A673 (cell line): ENCODE results near the gene ALB. TPM values are rescaled to one million over a fixed set of nuclear protein-coding genes. Genes with fewer than 3 reads are reported as not detected.
A peak's percentile ranks its signal among the peaks of the same experiment; 100 is the strongest.
"Not testable (repeated sequence)": the region's sequence is repeated elsewhere in the genome, so short reads cannot be mapped to it uniquely, and the experiment has no call there.

Experiments
- Bru-seq: library from RNA; stranded (reverse); fragments of 400-500 nt; gene quantifications from one replicate; lab custom pipeline; 2021; lab: Mats Ljungman, UMichigan
- BruChase-seq, 2 experiments: library from RNA; stranded (reverse); fragments of 400-500 nt; gene quantifications; one replicate each; lab custom pipeline; 2021; lab: Mats Ljungman, UMichigan
- BruUV-seq: library from RNA; stranded (reverse); fragments of 400-500 nt; replicated peaks from 2 replicates; lab custom pipeline; 2021; lab: Mats Ljungman, UMichigan
- CTCF ChIA-PET: fragments of 300-600 bp; sonication (Branson Sonifier 250); formaldehyde crosslinking; loops from one replicate; lab custom pipeline; 2022; ENCODE audit warnings: antibody characterized with exemption; lab: Charles Lee
- POLR2A ChIA-PET: fragments of 300-600 bp; sonication (Branson Sonifier 250); formaldehyde crosslinking; loops from one replicate; lab custom pipeline; 2022; ENCODE audit warnings: antibody characterized with exemption; ENCODE audit not compliant: low non-redundant PET; lab: Charles Lee
- DNase-seq: peaks from one replicate; pipeline ENCODE4 v3.0.0-alpha.2; 2015; ENCODE audit warnings: low spot score
- H3K27ac ChIP-seq: fragments of 200-600 bp; sonication (generic); 2 replicates; pipeline ENCODE4 v1.5.1; 2016; ENCODE audit warnings: mixed run types, low read depth, mild to moderate bottlenecking, mixed read lengths, antibody characterized with exemption, low read length; ENCODE audit not compliant: poor library complexity, severe bottlenecking
- H3K27me3 ChIP-seq: fragments of 200-600 bp; sonication (generic); replicated peaks from 2 replicates; pipeline ENCODE4 v1.6.1; 2017; ENCODE audit warnings: mixed run types, low read depth, mild to moderate bottlenecking, mixed read lengths, antibody characterized with exemption, low read length; ENCODE audit not compliant: insufficient read depth, poor library complexity
- H3K36me3 ChIP-seq: fragments of 200-600 bp; sonication (generic); 2 replicates; pipeline ENCODE4 v1.6.1; 2016; ENCODE audit warnings: mixed run types, mild to moderate bottlenecking, mixed read lengths, antibody characterized with exemption, low read length; ENCODE audit not compliant: insufficient read depth, poor library complexity, severe bottlenecking
- H3K4me1 ChIP-seq: fragments of 200-600 bp; sonication (generic); 2 replicates; pipeline ENCODE4 v1.6.1; 2017; ENCODE audit warnings: mixed run types, mild to moderate bottlenecking, mixed read lengths, antibody characterized with exemption, low read length; ENCODE audit not compliant: insufficient read depth, poor library complexity, severe bottlenecking
- H3K4me3 ChIP-seq: fragments of 200-600 bp; sonication (generic); 2 replicates; pipeline ENCODE4 v1.5.1; 2016; ENCODE audit warnings: low read depth, mixed run types, mild to moderate bottlenecking, mixed read lengths, low read length; ENCODE audit not compliant: poor library complexity, severe bottlenecking
- H3K9me3 ChIP-seq: fragments of 200-600 bp; sonication (generic); 2 replicates; pipeline ENCODE4 v1.6.1; 2016; ENCODE audit warnings: mixed run types, low read depth, mild to moderate bottlenecking, mixed read lengths, antibody characterized with exemption, low read length; ENCODE audit not compliant: poor library complexity, severe bottlenecking
- EZH2 ChIP-seq: fragments of 200-600 bp; sonication (generic); IDR thresholded peaks from 2 replicates; pipeline ENCODE4 v1.6.1; 2017; ENCODE audit warnings: borderline replicate concordance, low read depth, mild to moderate bottlenecking, mixed read lengths, antibody characterized with exemption, low read length; ENCODE audit not compliant: poor library complexity, severe bottlenecking
- intact Hi-C: fragments of 100-400 bp; cut with micrococcal nuclease; formaldehyde crosslinking; loops from one replicate; pipeline ENCODE4 v1.10.0; 2022; ENCODE audit not compliant: unreplicated experiment
- long read RNA-seq: library from polyadenylated mRNA; stranded (forward); transcript quantifications from one replicate; pipeline ENCODE4 v2.0.0, GENCODE V29; 2022
- total RNA-seq: library from RNA; stranded (reverse); gene quantifications from 2 replicates; pipeline ENCODE4 v1.2.3, GENCODE V29; 2021
- TF ChIP-seq, protein P1 (sequence below): fragments of 300-800, 200-600 bp; sonication (generic); conservative IDR thresholded peaks from 2 replicates; pipeline ENCODE4 v1.5.1; 2017; ENCODE audit warnings: low read depth, mild to moderate bottlenecking, antibody characterized with exemption, low read length, moderate library complexity, mixed read lengths

The ALB gene
- not detected in 2 replicates for total RNA-seq
- Bru-seq, nascent RNA, result percentile 5 among the genes with signal in this experiment
- percentile 9 among the genes with signal in this experiment for BruChase-seq, experiment 1, labeled RNA remaining after a 2-hour chase
- not detected for BruChase-seq, experiment 2, labeled RNA remaining after a 6-hour chase
- long read RNA-seq, result 0 reads

GRCh38 chr4:73404042-73404441, at the start of gene ALB:
TSS of gene ALB (plus strand) at chr4:73404287. CDS start at chr4:73404328, 41 bp downstream.
- TF ChIP-seq, protein P1, sequence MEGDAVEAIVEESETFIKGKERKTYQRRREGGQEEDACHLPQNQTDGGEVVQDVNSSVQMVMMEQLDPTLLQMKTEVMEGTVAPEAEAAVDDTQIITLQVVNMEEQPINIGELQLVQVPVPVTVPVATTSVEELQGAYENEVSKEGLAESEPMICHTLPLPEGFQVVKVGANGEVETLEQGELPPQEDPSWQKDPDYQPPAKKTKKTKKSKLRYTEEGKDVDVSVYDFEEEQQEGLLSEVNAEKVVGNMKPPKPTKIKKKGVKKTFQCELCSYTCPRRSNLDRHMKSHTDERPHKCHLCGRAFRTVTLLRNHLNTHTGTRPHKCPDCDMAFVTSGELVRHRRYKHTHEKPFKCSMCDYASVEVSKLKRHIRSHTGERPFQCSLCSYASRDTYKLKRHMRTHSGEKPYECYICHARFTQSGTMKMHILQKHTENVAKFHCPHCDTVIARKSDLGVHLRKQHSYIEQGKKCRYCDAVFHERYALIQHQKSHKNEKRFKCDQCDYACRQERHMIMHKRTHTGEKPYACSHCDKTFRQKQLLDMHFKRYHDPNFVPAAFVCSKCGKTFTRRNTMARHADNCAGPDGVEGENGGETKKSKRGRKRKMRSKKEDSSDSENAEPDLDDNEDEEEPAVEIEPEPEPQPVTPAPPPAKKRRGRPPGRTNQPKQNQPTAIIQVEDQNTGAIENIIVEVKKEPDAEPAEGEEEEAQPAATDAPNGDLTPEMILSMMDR, result no peak
- no peak for TF ChIP-seq EZH2
- H3K36me3 ChIP-seq, result no peaks in the 10 kb centered on the region
- POLR2A ChIA-PET, result no interaction called here
- CTCF ChIA-PET, result no interaction called here
- no TSS peak for BruUV-seq
- H3K4me3 ChIP-seq, result no peak within 1 kb of the TSS
- H3K4me1 ChIP-seq, result no peaks in the 10 kb centered on the region
- no peak within 1 kb of the TSS for H3K27ac ChIP-seq
- no peak for DNase-seq
- no peaks in the 10 kb centered on the region for H3K27me3 ChIP-seq
- intact Hi-C loops, result no loop called here
- H3K9me3 ChIP-seq, result no peaks in the 10 kb centered on the region

DNA sequence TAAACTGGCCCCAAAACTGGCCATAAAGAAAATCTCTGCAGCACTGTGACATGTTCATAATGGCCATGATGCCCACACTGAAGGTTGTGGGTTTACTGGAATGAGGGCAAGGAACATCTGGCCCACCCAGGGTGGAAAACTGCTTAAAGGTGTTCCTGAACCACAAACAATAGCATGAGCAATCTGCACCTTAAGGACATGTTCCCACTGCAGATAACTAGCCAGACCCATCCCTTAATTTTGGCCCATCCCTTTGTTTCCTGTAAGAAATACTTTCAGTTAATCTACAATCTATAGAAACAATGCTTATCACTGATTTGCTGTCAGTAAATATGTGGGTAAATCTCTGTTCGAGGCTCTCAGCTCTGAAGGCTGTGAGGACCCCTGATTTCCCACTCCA, 46.9 kb upstream of the ALB start:
- CTCF ChIA-PET, H3K4me3 ChIP-seq, BruUV-seq, H3K27me3 ChIP-seq, DNase-seq, H3K27ac ChIP-seq, H3K9me3 ChIP-seq, intact Hi-C loops, H3K4me1 ChIP-seq, POLR2A ChIA-PET, H3K36me3 ChIP-seq: not testable (repeated sequence)

DNA sequence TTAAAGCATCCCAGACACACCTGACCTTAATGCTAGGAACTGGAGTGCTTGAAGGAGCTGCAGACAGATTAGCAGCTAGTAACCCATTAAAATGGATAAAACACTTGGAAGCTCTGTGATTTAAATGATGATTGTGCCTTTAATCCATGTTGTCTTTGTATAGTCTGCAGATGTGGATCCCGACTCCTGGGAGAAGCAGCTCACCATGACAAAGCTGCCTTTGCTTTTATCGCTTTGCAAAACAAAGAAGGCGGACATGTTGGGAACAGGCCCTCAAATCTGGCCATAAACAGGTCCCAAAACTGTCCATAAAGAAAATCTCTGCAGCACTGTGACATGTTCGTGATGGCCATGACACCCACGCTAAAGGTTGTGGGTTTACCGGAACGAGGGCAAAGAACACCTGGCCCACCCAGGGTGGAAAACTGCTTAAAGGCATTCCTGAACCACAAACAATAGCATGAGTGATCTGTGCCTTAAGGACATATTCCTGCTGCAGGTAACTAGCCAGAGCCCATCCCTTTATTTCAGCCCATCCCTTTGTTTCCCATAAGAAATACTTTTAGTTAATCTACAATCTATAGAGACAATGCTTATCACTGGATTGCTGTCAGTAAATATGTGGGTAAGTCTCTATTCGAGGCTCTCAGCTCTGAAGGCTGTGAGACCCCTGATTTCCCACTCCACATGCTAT, 34.4 kb upstream of the ALB start:
- H3K27me3 ChIP-seq, H3K4me3 ChIP-seq, H3K9me3 ChIP-seq, H3K4me1 ChIP-seq, DNase-seq, H3K36me3 ChIP-seq, POLR2A ChIA-PET, intact Hi-C loops, CTCF ChIA-PET, BruUV-seq, H3K27ac ChIP-seq: not testable (repeated sequence)

DNA sequence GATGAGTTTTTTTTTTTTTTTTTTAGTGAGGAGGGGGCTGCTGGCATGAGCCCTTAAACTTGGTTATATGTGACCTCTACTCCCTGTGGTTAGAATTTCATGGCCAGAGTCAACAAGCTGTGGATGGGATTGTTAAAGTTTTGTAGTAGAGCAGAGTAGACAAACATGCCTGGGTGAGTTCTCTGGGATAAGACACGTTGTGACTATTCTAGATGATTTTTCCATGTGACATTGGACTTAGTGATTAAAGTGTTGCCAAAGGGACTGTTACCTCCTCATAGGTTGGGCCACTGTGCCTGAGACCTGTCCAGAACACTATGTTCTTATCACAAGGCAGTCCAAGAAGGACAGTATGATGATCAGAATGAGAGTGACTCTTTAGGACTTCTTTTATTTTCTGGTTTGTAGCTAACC, 28.8 kb upstream of the ALB start:
- no peak for DNase-seq
- no peaks in the 10 kb centered on the region for H3K27me3 ChIP-seq
- TF ChIP-seq, protein P1, result no peak
- no peak for TF ChIP-seq EZH2
- ChIA-PET POLR2A (no interaction called here), CTCF (no interaction called here)
- H3K27ac ChIP-seq, result no peak overlapping the region
- no peaks in the 10 kb centered on the region for H3K36me3 ChIP-seq
- intact Hi-C loops, result no loop called here
- no TSS peak for BruUV-seq
- H3K4me3 ChIP-seq, result no peak overlapping the region
- H3K4me1 ChIP-seq, result no peaks in the 10 kb centered on the region
- no peaks in the 10 kb centered on the region for H3K9me3 ChIP-seq
